ENCODE results near the gene AIG1. TPM values are rescaled to one million over a fixed set of nuclear protein-coding genes. Genes with fewer than 3 reads are reported as not detected.

Gene AIG1
- total and polyA plus RNA-seq, 2 experiments from 2014 or later: 44.7 to 46.9 TPM

DNA sequence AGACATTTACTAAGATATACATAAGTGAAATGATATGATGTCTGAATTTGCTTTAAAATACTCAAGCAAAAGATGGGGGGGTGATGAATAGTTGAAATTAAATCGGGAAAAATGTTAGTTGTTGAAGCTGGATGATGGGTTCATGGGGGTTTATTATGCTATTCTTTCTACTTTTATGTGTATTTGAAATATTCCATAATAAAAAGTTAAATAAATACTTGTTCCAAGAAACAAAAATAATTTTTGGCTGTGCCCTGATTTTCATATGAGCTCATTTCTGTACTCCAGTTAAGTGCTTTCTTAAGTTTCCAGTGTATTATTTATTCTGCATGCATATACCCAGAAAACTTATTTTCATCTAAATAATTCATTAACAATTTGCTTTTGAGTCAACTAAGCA, 138.6 kb downstream of the AIG1 start:
- in situ Hi-C loops (cut with MboI): no loop called here
- WGBS, 2 experiments (ENCODE audit: low coverage in 1 of 2, low lambda C conversion rate in 2 of 2, missing lambda C conversion rate in 2 of 2): 16 to 19% methylated on average over 1 of the region's 1 CpG
- no peaks in the 10 kb centered on the region for H4K20me1 ChIP-seq (ENCODE audit: insufficient read depth)

DNA sequence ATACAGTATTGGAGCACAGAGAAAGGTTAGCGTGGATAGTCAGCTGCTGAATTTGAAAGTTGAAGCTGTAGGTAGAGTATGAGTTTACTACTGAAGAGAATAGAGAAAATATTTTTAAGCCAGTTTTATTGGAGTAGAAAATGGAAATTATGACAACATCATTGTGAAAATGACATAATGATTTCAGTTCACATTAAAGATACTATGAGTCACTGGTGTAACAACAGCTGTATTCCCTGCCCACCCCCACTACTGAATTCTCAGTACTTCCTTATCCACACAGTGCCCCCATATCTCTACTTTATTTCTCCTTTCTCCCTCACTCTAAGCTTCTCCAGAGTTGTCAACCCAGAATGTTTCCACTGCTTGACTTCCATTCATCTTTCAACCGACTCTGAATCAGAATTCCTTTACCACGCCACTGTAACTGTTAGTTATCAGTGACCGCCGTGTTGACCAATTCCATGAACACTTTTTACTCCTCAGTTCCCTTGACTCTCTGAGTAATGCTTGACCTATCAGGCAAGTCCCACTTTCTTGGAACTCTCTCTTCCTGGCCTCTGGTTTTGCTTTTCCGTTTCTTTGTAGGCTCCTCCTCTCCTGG, 139.6 kb downstream of the AIG1 start:
- Histone ChIP-seq H3F3A (ENCODE audit: insufficient read depth) (no peaks in the 10 kb centered on the region; the same call in 1 of the 2 replicates), H3K27ac (no peak overlapping the region), H3K27me3 (replicated peaks; ENCODE audit: insufficient read depth) (no peaks in the 10 kb centered on the region), H3K9me2 (ENCODE audit: insufficient read depth) (no peaks in the 10 kb centered on the region), H4K20me1 (ENCODE audit: insufficient read depth) (no peaks in the 10 kb centered on the region), H3K79me2 (ENCODE audit: insufficient read depth) (no peaks in the 10 kb centered on the region), H3K36me3 (ENCODE audit: low read depth) (no peaks in the 10 kb centered on the region), H3K4me3 (no peak overlapping the region), H2AFZ (no peak overlapping the region), H3K4me2 (ENCODE audit: unreplicated experiment) (no peak overlapping the region), H3K9me3 (ENCODE audit: low read depth) (no peaks in the 10 kb centered on the region), H3K4me1 (ENCODE audit: insufficient read depth) (peaks cover 16% of the 10 kb centered on the region), H3K9ac (no peak overlapping the region)
- in situ Hi-C loops (cut with MboI): no loop called here
- 94 to 99% methylated on average over 6 of the region's 6 CpGs for WGBS, 2 experiments (ENCODE audit: low coverage in 1 of 2, low lambda C conversion rate in 2 of 2, missing lambda C conversion rate in 2 of 2)
- DNase-seq: peak; percentile 15
- no peak for TF ChIP-seq EZH2phosphoT487 (IDR thresholded peaks at IDR 0.05; ENCODE audit: insufficient read depth, low read depth)
- TF ChIP-seq EZH2 (IDR thresholded peaks at IDR 0.05; ENCODE audit: insufficient read depth, poor library complexity, severe bottlenecking): no peak

More for the DNA sequence above, 138.6 kb downstream of the AIG1 start:
- peaks cover 12% of the 10 kb centered on the region for H3K4me1 ChIP-seq (ENCODE audit: insufficient read depth)
- no peaks in the 10 kb centered on the region for H3K79me2 ChIP-seq (ENCODE audit: insufficient read depth)
- DNase-seq: no peak
- no peaks in the 10 kb centered on the region for H3K36me3 ChIP-seq (ENCODE audit: low read depth)
- H3F3A ChIP-seq (ENCODE audit: insufficient read depth): no peaks in the 10 kb centered on the region; the same call in 1 of the 2 replicates
- no peak overlapping the region for H2AFZ ChIP-seq
- no peaks in the 10 kb centered on the region for H3K9me3 ChIP-seq (ENCODE audit: low read depth)
- H3K4me3 ChIP-seq: no peak overlapping the region
- H3K27me3 ChIP-seq (replicated peaks; ENCODE audit: insufficient read depth): no peaks in the 10 kb centered on the region
- no peaks in the 10 kb centered on the region for H3K9me2 ChIP-seq (ENCODE audit: insufficient read depth)
- no peak overlapping the region for H3K4me2 ChIP-seq (ENCODE audit: unreplicated experiment)
- TF ChIP-seq EZH2phosphoT487 (IDR thresholded peaks at IDR 0.05; ENCODE audit: insufficient read depth, low read depth) (no peak), EZH2 (IDR thresholded peaks at IDR 0.05; ENCODE audit: insufficient read depth, poor library complexity, severe bottlenecking) (no peak)
- no peak overlapping the region for H3K9ac ChIP-seq
- H3K27ac ChIP-seq: no peak overlapping the region

DNA sequence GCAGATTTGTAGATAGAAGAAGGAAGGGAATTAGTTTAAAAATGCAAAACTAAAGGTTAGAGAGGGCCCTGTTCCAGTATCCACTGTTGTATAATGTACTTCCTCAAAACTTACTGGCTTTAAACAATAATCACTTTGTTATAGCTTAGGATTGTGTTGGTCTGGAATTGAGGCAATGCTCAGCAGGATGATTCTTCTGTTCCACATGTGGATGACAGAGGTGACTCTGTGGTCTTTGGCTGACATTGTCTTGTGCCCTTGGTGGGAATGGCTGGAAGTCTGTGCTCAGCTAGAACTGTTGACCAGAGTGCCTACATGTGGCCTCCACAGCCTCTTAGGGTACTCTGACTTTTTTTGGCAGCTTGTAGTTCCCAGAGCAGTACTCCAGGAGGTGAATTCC, 143.4 kb downstream of the AIG1 start:
- H3K27ac ChIP-seq: no peak overlapping the region
- no peak for TF ChIP-seq EZH2phosphoT487 (IDR thresholded peaks at IDR 0.05; ENCODE audit: insufficient read depth, low read depth)
- no peak for TF ChIP-seq EZH2 (IDR thresholded peaks at IDR 0.05; ENCODE audit: insufficient read depth, poor library complexity, severe bottlenecking)

DNA sequence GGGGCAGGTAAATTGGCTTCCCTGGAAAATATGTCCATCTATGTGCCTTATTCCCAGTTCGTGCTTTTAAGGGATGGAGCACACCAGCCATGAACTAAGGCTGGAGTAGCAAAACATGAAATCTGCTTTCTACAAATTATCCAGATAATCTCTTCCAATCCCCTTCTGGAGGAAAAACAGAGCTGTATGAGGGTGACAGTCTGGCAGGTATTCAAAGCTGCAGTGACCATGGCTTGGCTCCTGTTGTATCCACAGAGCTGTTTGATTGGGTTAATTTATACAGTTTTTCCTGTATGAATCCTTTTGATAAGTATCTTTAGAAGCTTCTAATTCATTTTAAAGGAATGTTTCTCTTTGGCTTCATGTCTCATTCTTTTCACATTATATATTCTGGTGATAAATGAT, 144.4 kb downstream of the AIG1 start:
- Histone ChIP-seq H3K27ac (no peak overlapping the region), H4K20me1 (ENCODE audit: insufficient read depth) (no peaks in the 10 kb centered on the region), H3K27me3 (replicated peaks; ENCODE audit: insufficient read depth) (no peaks in the 10 kb centered on the region), H3K9me2 (ENCODE audit: insufficient read depth) (no peaks in the 10 kb centered on the region), H3K9me3 (ENCODE audit: low read depth) (no peaks in the 10 kb centered on the region), H3F3A (ENCODE audit: insufficient read depth) (no peaks in the 10 kb centered on the region), H3K79me2 (ENCODE audit: insufficient read depth) (no peaks in the 10 kb centered on the region), H3K36me3 (ENCODE audit: low read depth) (no peaks in the 10 kb centered on the region), H3K4me1 (ENCODE audit: insufficient read depth) (peaks cover 17% of the 10 kb centered on the region), H3K4me3 (no peak overlapping the region), H3K4me2 (ENCODE audit: unreplicated experiment) (peak overlapping the region; percentile 2), H3K9ac (no peak overlapping the region), H2AFZ (no peak overlapping the region)
- peak; percentile 25 for DNase-seq
- WGBS, 2 experiments (ENCODE audit: low coverage in 1 of 2, low lambda C conversion rate in 2 of 2, missing lambda C conversion rate in 2 of 2): 75 to 78% methylated on average over 1 of the region's 1 CpG
- no peak for TF ChIP-seq EZH2 (IDR thresholded peaks at IDR 0.05; ENCODE audit: insufficient read depth, poor library complexity, severe bottlenecking)
- no peak for TF ChIP-seq EZH2phosphoT487 (IDR thresholded peaks at IDR 0.05; ENCODE audit: insufficient read depth, low read depth)
- in situ Hi-C loops (cut with MboI): no loop called here

More for the DNA sequence above, 143.4 kb downstream of the AIG1 start:
- Histone ChIP-seq H4K20me1 (ENCODE audit: insufficient read depth) (no peaks in the 10 kb centered on the region), H3K27me3 (replicated peaks; ENCODE audit: insufficient read depth) (no peaks in the 10 kb centered on the region), H3F3A (ENCODE audit: insufficient read depth) (no peaks in the 10 kb centered on the region), H2AFZ (no peak overlapping the region), H3K79me2 (ENCODE audit: insufficient read depth) (no peaks in the 10 kb centered on the region), H3K9me2 (ENCODE audit: insufficient read depth) (no peaks in the 10 kb centered on the region), H3K4me1 (ENCODE audit: insufficient read depth) (peaks cover 17% of the 10 kb centered on the region), H3K36me3 (ENCODE audit: low read depth) (no peaks in the 10 kb centered on the region), H3K4me2 (ENCODE audit: unreplicated experiment) (no peak overlapping the region), H3K9ac (no peak overlapping the region), H3K9me3 (ENCODE audit: low read depth) (no peaks in the 10 kb centered on the region), H3K4me3 (no peak overlapping the region)
- no peak for DNase-seq
- in situ Hi-C loops (cut with MboI): no loop called here

DNA sequence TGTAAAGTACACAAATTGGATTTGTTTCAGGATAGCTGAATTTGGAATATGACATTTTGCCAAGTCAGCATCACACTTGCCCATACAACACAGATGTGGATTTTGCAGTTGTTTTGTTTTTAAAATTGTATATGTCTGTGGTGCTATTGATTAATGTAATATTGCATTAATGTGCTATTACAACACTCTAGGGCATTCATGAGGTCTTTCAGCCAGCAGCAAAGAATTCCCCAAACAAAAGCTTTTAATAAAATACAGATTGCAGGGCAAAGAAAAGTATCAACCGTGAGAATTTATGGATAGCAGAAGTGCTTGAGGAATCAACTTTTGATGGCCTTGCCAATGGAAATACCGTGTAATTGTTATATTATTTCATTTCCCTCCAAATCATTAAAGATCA, 144.9 kb downstream of the AIG1 start:
- Histone ChIP-seq H3K9me3 (ENCODE audit: low read depth) (no peaks in the 10 kb centered on the region), H3K4me3 (no peak overlapping the region), H3K9ac (no peak overlapping the region), H3K4me2 (ENCODE audit: unreplicated experiment) (peak overlapping the region; percentile 2), H3K36me3 (ENCODE audit: low read depth) (no peaks in the 10 kb centered on the region), H2AFZ (no peak overlapping the region), H3K4me1 (ENCODE audit: insufficient read depth) (peaks cover 17% of the 10 kb centered on the region), H3K79me2 (ENCODE audit: insufficient read depth) (no peaks in the 10 kb centered on the region), H3K27ac (no peak overlapping the region), H4K20me1 (ENCODE audit: insufficient read depth) (no peaks in the 10 kb centered on the region), H3K27me3 (replicated peaks; ENCODE audit: insufficient read depth) (no peaks in the 10 kb centered on the region), H3F3A (ENCODE audit: insufficient read depth) (no peaks in the 10 kb centered on the region), H3K9me2 (ENCODE audit: insufficient read depth) (no peaks in the 10 kb centered on the region)
- in situ Hi-C loops (cut with MboI): no loop called here
- TF ChIP-seq EZH2phosphoT487 (IDR thresholded peaks at IDR 0.05; ENCODE audit: insufficient read depth, low read depth) (no peak), EZH2 (IDR thresholded peaks at IDR 0.05; ENCODE audit: insufficient read depth, poor library complexity, severe bottlenecking) (no peak)
- 13 to 18% methylated on average over 2 of the region's 2 CpGs for WGBS, 2 experiments (ENCODE audit: low coverage in 1 of 2, low lambda C conversion rate in 2 of 2, missing lambda C conversion rate in 2 of 2)
- DNase-seq: no peak

Data from GM23248 (cell line).